ENCODE measurements around the gene INO80E.

Gene INO80E

DNA sequence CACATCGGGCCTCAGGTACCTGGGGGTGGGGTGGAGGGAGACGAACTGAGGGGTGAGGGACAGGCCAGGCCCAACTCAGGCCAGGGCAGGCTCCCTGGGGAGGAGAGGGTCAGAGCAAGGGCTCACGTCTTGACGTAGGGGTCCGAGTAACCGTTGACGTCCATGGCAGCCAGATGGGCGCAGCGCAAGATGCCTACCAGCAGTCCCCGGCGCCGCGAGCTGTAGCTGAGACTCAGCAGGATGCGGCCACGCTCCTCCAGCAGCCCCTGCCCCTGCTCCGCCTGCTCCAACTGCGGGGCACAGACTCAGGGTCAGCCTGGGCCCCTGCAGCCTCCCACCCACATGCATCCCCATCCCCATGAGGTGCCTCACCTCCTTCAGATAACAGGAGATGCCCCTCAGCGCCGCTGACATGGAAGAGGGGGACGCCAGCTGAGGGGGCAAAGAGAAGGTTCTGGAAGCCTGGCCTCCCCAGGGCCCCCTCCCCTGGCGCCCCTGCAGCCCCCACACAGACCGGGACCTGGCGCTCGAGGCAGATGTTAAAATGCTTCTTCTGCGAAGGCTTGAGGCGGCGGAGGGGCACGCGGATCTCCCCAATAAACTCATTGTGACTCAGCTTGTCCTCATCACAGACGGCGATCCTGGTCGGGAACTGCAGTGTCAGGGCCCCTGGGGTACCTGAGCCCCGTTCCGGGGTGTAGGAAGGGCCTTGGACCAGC is 10.8 kb downstream of the INO80E start:
- TF ChIP-seq, protein P1, sequence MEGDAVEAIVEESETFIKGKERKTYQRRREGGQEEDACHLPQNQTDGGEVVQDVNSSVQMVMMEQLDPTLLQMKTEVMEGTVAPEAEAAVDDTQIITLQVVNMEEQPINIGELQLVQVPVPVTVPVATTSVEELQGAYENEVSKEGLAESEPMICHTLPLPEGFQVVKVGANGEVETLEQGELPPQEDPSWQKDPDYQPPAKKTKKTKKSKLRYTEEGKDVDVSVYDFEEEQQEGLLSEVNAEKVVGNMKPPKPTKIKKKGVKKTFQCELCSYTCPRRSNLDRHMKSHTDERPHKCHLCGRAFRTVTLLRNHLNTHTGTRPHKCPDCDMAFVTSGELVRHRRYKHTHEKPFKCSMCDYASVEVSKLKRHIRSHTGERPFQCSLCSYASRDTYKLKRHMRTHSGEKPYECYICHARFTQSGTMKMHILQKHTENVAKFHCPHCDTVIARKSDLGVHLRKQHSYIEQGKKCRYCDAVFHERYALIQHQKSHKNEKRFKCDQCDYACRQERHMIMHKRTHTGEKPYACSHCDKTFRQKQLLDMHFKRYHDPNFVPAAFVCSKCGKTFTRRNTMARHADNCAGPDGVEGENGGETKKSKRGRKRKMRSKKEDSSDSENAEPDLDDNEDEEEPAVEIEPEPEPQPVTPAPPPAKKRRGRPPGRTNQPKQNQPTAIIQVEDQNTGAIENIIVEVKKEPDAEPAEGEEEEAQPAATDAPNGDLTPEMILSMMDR (IDR thresholded peaks at IDR 0.05): no peak

DNA sequence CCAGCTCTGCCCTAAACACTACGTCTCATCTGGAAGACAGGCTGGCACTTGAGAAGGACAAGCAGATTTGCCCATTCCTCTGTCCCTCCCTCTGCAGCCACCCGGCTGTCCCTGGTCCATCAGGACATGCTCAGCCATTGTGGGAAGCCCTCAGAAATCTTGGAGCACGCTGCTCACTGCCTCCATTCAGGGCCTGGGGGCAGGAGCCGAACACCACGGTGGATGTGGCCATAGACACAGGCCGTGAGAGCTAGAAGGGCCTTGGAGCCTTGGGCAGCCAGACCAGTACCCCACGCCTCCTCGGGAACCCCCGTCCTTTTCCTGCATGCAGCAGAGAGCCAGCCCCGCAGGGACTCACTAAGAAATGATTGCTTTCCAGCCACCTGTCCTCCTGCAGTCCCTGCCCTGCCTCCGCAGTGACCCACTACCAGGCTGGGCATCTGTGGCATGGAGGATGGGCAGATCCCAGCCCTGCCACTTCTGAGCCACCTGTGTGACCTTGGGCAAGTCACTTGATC is 11.4 kb downstream of the INO80E start:
- TF ChIP-seq, protein P1 (IDR thresholded peaks at IDR 0.05): no peak

DNA sequence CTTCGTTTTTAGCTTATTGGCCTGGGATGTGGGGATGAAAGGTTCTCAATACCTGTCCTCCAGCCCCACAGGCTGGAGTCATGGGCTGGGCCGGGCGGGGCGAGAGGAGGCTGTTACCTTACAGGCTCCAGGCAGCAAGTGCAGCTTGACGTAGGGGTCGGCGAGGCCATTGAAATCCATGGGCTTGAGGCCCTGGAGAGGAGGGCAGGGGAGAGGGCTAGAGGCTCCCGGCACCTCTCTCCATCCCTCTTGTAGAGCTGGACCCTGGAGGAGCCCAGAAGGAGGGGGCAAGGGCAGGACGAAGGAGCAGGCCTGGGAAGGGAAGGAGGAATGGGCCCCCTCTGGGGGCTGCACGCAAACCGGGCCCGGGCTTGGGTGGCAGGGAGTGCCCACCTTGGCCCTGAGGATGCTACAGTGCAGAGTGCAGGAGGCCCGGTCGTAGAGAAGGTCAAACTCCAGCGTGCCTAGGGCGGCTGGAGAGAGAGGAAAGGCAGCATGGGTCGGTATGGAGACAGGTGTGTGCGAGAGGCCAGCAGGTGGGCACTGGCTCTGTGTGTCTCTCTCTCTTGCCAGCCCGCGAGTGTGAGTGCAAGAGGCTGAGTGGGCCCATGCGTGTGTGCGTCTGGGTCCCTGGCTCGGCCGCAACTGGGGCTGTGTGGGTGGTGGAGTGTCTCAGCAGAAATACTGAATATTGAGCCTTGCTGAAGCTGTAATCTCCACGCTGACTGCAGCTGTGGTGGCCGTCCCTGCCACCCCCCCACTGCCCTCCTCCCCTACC is 13.2 kb downstream of the INO80E start:
- TF ChIP-seq, protein P1 (IDR thresholded peaks at IDR 0.05): no peak

DNA sequence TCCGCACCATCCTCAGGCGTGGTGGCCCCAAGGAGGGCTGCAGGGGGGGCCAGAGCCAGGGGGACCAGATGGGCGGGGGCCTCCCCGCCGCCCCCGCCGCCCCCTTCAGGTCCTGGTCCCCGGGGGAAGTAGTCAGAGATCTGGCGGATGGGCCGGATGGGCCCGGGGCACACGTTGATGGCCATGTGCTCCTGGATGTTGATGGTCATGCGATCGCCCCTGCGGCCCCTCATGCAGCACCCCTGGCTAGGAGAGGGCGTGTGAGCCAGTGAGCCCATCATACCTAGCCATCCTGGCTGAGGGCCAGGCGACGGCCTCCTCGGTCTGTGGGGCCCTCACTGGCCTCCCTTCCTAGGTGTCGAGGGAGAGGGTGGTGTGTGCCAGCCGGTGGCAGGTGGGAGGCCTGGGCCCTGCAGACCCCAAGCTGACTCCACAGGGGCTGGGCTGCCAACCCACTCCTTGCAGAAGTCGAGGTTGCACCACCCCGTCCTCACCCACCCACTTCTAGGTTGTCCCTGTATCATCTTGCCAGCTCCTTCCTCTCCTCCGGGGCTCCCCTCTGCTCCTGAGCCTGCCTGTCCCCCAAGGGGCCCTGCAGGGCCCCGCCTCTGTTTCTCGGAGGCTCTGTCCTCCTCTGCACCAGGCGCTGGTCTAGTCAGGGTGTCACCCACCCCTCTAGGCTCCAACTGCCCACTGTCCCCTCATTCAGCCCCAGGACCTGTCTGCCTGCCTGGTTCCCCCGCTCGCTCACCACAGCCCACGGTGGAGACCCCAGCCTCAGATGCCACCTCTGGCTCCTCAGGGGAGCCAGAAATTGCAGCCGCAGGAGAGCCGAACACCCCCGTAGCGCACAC is 14.2 kb downstream of the INO80E start:
- TF ChIP-seq, protein P1 (IDR thresholded peaks at IDR 0.05): no peak

DNA sequence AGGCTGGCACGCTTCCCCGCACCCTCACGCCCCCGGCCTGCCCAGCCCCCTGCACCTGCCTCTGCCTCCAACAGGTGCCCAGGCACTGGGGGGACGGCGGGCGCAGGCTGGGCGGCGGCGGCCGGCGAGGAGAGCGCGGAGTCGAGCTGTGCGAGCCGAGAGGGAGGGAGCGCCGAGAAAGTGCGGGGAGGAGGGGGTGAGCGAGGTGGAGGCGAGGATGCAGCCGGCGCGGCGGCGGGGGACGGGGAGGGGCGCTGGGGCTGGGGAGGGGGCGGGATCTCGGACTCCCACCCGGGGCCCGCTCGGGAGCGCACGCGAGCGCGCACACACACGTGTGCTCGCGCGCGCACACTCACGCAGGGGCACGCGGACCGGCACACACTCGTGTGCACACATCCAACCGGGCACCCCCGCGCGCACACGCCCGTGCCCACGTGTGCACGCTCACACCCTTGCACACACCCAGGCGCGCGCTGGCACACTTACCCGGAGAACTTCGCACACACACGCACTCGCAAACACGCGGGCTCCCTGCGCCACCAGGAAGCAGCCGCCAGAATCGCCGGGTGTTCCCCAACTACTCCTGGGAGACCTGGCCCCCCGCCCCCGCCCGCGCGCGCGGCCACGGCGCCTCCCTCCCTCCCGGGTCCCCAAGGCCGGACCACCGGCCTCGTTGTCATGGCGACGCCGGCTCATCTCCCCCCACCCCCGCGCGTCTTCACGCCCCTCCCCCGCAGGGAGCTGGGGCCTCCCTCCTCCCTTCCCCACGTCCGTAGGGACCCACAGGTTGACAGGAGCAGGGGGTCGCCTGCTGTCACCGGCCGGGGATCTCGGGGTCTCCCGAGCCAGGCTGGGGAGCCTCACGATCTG is 15.0 kb downstream of the INO80E start, which contains the start of gene DOC2A:
Gene DOC2A, minus strand, starts transcription at position 184 of the 870 bp plus-strand sequence. CDS start 805 bp downstream, outside the sequence.
- TF ChIP-seq, protein P1 (IDR thresholded peaks at IDR 0.05): no peak

DNA sequence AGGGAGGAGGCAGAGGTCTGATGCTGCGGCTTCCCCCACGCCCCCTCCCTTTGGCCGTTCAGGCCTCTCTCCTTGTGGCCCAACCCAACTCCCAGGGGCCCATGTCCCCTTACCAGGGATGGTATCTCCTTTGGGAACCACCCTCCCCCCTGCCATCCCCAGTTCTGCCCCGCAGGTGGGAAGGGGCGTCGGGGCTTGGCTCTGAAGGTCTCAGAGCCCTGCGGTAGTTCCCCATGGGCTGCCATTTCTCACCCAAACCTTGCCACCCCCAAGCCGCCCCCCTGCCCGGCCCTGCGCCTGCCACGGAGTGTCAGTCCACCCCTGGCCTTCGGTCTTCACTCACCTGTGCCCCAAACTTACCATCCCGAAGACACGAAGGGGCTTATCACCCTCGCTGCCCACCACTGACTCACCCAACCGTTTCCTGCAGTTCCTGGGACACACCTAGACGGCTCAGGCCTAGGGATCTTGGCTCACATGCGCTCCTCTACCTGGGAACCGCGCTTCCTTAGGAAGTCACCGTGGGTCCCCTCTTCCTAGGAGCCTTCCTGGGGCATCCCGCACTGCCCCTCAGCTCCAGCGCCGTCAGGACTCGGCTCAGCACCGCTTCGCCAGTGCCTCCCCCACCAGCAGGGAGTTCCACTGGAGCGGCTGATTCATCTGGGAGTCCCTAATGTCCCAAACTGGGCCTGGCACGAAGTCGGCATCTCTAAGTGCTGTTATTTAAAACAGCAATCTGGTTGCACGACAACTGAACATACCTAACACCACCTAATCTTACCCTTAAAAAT is 15.9 kb downstream of the INO80E start:
- TF ChIP-seq, protein P1 (IDR thresholded peaks at IDR 0.05): no peak
